Fibroblast of mammary gland (primary cell): ENCODE data around the gene VAT1L.
A peak's percentile ranks its signal among the peaks of the same experiment; 100 is the strongest.
"Not testable (repeated sequence)": the region's sequence is repeated elsewhere in the genome, so short reads cannot be mapped to it uniquely, and the experiment has no call there.

Experiments
- DNase-seq: peaks from one replicate; pipeline ENCODE4 v3.0.0-alpha.2; 2010; ENCODE audit warnings: low read depth
- H3K4me3 ChIP-seq: 2 replicates; pipeline ENCODE4 v1.5.1; 2011; ENCODE audit warnings: low read depth, mild to moderate bottlenecking, low read length, moderate library complexity; ENCODE audit not compliant: control insufficient read depth
- CTCF ChIP-seq: conservative IDR thresholded peaks from 2 replicates; pipeline ENCODE4 v1.5.1; 2011; ENCODE audit warnings: low read depth, low read length, inconsistent platforms; ENCODE audit not compliant: control insufficient read depth, insufficient read depth

VAT1L gene

GRCh38 chr16:77987810-77988209 lies 199.4 kb downstream of the VAT1L start:
- no peak for TF ChIP-seq CTCF
- no peak overlapping the region for H3K4me3 ChIP-seq
- no peak for DNase-seq

GRCh38 chr16:77989846-77990245 lies 201.5 kb downstream of the VAT1L start:
- TF ChIP-seq CTCF, result no peak
- DNase-seq, result no peak
- no peak overlapping the region for H3K4me3 ChIP-seq

- H3K4me3 ChIP-seq, result no peak overlapping the region
- no peak for TF ChIP-seq CTCF
- DNase-seq, result no peak
Observed at GRCh38 chr16:77991701-77992100, 203.3 kb downstream of the VAT1L start.

- H3K4me3 ChIP-seq, DNase-seq: not testable (repeated sequence)
Observed at GRCh38 chr16:77992381-77992780, 204.0 kb downstream of the VAT1L start.

- no peak for TF ChIP-seq CTCF
- H3K4me3 ChIP-seq, result no peak overlapping the region
- peak; percentile 68 for DNase-seq
Observed at GRCh38 chr16:77993111-77993985, 205.0 kb downstream of the VAT1L start.

GRCh38 chr16:77995843-77996455 lies 207.6 kb downstream of the VAT1L start:
- H3K4me3 ChIP-seq, result no peak overlapping the region
- TF ChIP-seq CTCF, result no peak
- no peak for DNase-seq

- no peak for DNase-seq
- TF ChIP-seq CTCF, result no peak
- H3K4me3 ChIP-seq, result no peak overlapping the region
Observed at GRCh38 chr16:77998350-77999023, 210.1 kb downstream of the VAT1L start.
